Naive thymus-derived CD4-positive, alpha-beta T cell (primary cell): ENCODE results near the gene MAPKAPK2. TPM values are rescaled to one million over a fixed set of nuclear protein-coding genes. Genes with fewer than 3 reads are reported as not detected.

Experiments used
- ATAC-seq: fragments of 150-1000 bp; cut with Tn5 transposase; 2 replicates; pipeline ENCODE4 v1.10.0; 2021; ENCODE audit warnings: mild to moderate bottlenecking, moderate library complexity
- CTCF ChIA-PET: fragments of 350-600 bp; sonication (Branson Sonifier 250); formaldehyde crosslinking; loops from one replicate; lab custom pipeline; 2021; ENCODE audit warnings: antibody characterized with exemption; lab: Charles Lee
- POLR2A ChIA-PET: fragments of 350-600 bp; sonication (Branson Sonifier 250); formaldehyde crosslinking; loops from one replicate; lab custom pipeline; 2021; ENCODE audit warnings: antibody characterized with exemption, inconsistent platforms; lab: Charles Lee
- DNase-seq, 9 donors: peaks; one replicate each; pipeline versions ENCODE4 v3.0.0 to v3.0.0-alpha.2; 2020 to 2022; ENCODE audit warnings: mixed read lengths in 1 of 9
- H3K27ac ChIP-seq: one replicate; pipeline ENCODE4 v1.7.0; 2013; ENCODE audit warnings: mild to moderate bottlenecking, low read depth, low read length, moderate library complexity
- H3K27me3 ChIP-seq, 2 donors: one replicate each; pipeline ENCODE4 v1.7.0; 2013; ENCODE audit warnings: low read length in 2 of 2, mild to moderate bottlenecking in 2 of 2, moderate library complexity in 2 of 2; ENCODE audit not compliant: control insufficient read depth in 2 of 2, insufficient read depth in 2 of 2
- H3K36me3 ChIP-seq, 3 experiments: 1 replicate in 2 of 3; 2 replicates in 1 of 3; pipeline ENCODE4 v1.7.0; 2013; ENCODE audit warnings: low read length in 3 of 3, mild to moderate bottlenecking in 3 of 3, moderate library complexity in 1 of 3; ENCODE audit not compliant: insufficient read depth in 3 of 3, control insufficient read depth in 2 of 3
- H3K4me1 ChIP-seq, 2 donors: one replicate each; pipeline ENCODE4 v1.7.0; 2013; ENCODE audit warnings: low read length in 2 of 2, mild to moderate bottlenecking in 2 of 2, moderate library complexity in 1 of 2; ENCODE audit not compliant: control insufficient read depth in 2 of 2, insufficient read depth in 2 of 2
- H3K4me3 ChIP-seq: 2 replicates; pipeline ENCODE4 v1.7.0; 2013; ENCODE audit warnings: mild to moderate bottlenecking, low read length
- H3K9me3 ChIP-seq, 3 experiments: 1 replicate in 2 of 3; 2 replicates in 1 of 3; pipeline ENCODE4 v1.7.0; 2013; ENCODE audit warnings: low read length in 3 of 3; ENCODE audit not compliant: control insufficient read depth in 2 of 3
- H3K27ac Mint-ChIP-seq, 9 donors: one replicate each; pipeline ENCODE4 v1.8.0; 2020 to 2022; ENCODE audit warnings: mixed read lengths in 9 of 9, mild to moderate bottlenecking in 8 of 9, moderate library complexity in 5 of 9, inconsistent platforms in 2 of 9
- H3K27me3 Mint-ChIP-seq, 5 donors: one replicate each; pipeline ENCODE4 v1.8.0; 2021 to 2022; ENCODE audit warnings: mixed read lengths in 5 of 5, mild to moderate bottlenecking in 1 of 5
- H3K36me3 Mint-ChIP-seq, 5 donors: one replicate each; pipeline ENCODE4 v1.8.0; 2020 to 2022; ENCODE audit warnings: mixed read lengths in 5 of 5, mild to moderate bottlenecking in 3 of 5, inconsistent platforms in 1 of 5
- H3K4me1 Mint-ChIP-seq, 7 donors: one replicate each; pipeline ENCODE4 v1.8.0; 2020 to 2022; ENCODE audit warnings: mixed read lengths in 7 of 7, mild to moderate bottlenecking in 3 of 7, inconsistent platforms in 1 of 7
- H3K4me3 Mint-ChIP-seq, 10 donors: one replicate each; pipeline ENCODE4 v1.8.0; 2020 to 2022; ENCODE audit warnings: mild to moderate bottlenecking in 10 of 10, mixed read lengths in 10 of 10, moderate library complexity in 6 of 10, inconsistent platforms in 2 of 10
- H3K9me3 Mint-ChIP-seq, 11 donors: one replicate each; pipeline ENCODE4 v1.8.0; 2020 to 2022; ENCODE audit warnings: mixed read lengths in 11 of 11, mild to moderate bottlenecking in 4 of 11, inconsistent platforms in 1 of 11, moderate library complexity in 1 of 11
- intact Hi-C, 2 donors: fragments of 100-400 bp; cut with micrococcal nuclease; formaldehyde crosslinking; loops; one replicate each; pipeline ENCODE4 v1.15.1; 2023
- polyA plus RNA-seq, 2 donors: library from polyadenylated mRNA; unstranded; fragments of 300-500 nt; fragmentation: Illumina TruSeq; gene quantifications; one replicate each; pipeline ENCODE4 v1.2.3, GENCODE V29; 2021
- total RNA-seq, 6 experiments: library from RNA in 5 of 6; stranded (reverse) in 5 of 6; gene quantifications; 1 replicate in 5 of 6; 2 replicates in 1 of 6; pipeline ENCODE4 v1.2.3 and lab custom pipeline; 2021 to 2026

Gene MAPKAPK2
- total and polyA plus RNA-seq, 7 experiments from 2014 or later = 1.4 to 123 (median 53.2) TPM

- H3K27me3 Mint-ChIP-seq = peaks cover 13 to 42% (median 37%) of the 10 kb centered on the region in 5 donors
- peak; percentile 95 for ATAC-seq
- H3K27me3 ChIP-seq = peaks cover 0 to 4% of the 10 kb centered on the region in 2 donors
- DNase-seq = peak; percentile 17 to 69 (median 43)
- intact Hi-C loops = loop anchor here (1.0 to 2.0 kb wide), 3 partner anchors 58 to 324 kb away; no protein-coding TSS in a partner anchor
- no peak overlapping the region for H3K4me3 ChIP-seq
- no peaks in the 10 kb centered on the region for H3K9me3 ChIP-seq
- POLR2A ChIA-PET = interaction anchor here (0.6 kb wide), 1 partner anchor 168 kb away, joined by 4 read pairs; no protein-coding TSS in a partner anchor
- H3K4me3 Mint-ChIP-seq = peak overlapping the region in 1 of 10 donors; percentile 62
- CTCF ChIA-PET = interaction anchor here (0.6 to 1.3 kb wide), 5 partner anchors 11 to 1135 kb away, joined by 3 to 4 read pairs (median 3); no protein-coding TSS in a partner anchor
- no peak overlapping the region for H3K27ac ChIP-seq
- peak overlapping the region in 1 of 9 donors; percentile 51 for H3K27ac Mint-ChIP-seq
- no peaks in the 10 kb centered on the region for H3K4me1 ChIP-seq
- H3K36me3 Mint-ChIP-seq = peaks cover 0 to 3% (median 0%) of the 10 kb centered on the region in 5 donors
- no peaks in the 10 kb centered on the region for H3K9me3 Mint-ChIP-seq
- H3K4me1 Mint-ChIP-seq = peaks cover 5 to 20% (median 10%) of the 10 kb centered on the region in 7 donors
- no peaks in the 10 kb centered on the region for H3K36me3 ChIP-seq
Observed at GRCh38 chr1:206658264-206658980, 26.3 kb upstream of the MAPKAPK2 start.

GRCh38 chr1:206658981-206659273 lies 25.8 kb upstream of the MAPKAPK2 start:
- DNase-seq (no peak), ATAC-seq (no peak)
- peaks cover 5 to 25% (median 10%) of the 10 kb centered on the region in 7 donors for H3K4me1 Mint-ChIP-seq
- no peak overlapping the region for H3K4me3 ChIP-seq
- peaks cover 0 to 2% of the 10 kb centered on the region in 2 donors for H3K4me1 ChIP-seq
- peak overlapping the region in 1 of 9 donors; percentile 51 for H3K27ac Mint-ChIP-seq
- peaks cover 0 to 7% of the 10 kb centered on the region in 2 donors for H3K27me3 ChIP-seq
- H3K9me3 Mint-ChIP-seq = no peaks in the 10 kb centered on the region
- CTCF ChIA-PET = interaction anchor here (0.6 to 1.4 kb wide), 5 partner anchors 11 to 338 kb away, joined by 3 to 4 read pairs (median 3); partner anchors contain the start of gene DYRK3
- no peaks in the 10 kb centered on the region for H3K36me3 ChIP-seq
- intact Hi-C loops = loop anchor here (1.0 to 2.0 kb wide), 3 partner anchors 58 to 324 kb away; no protein-coding TSS in a partner anchor
- POLR2A ChIA-PET = no interaction called here
- no peak overlapping the region for H3K27ac ChIP-seq
- no peak overlapping the region for H3K4me3 Mint-ChIP-seq
- peaks cover 13 to 46% (median 41%) of the 10 kb centered on the region in 5 donors for H3K27me3 Mint-ChIP-seq
- no peaks in the 10 kb centered on the region for H3K9me3 ChIP-seq
- peaks cover 0 to 3% (median 0%) of the 10 kb centered on the region in 5 donors for H3K36me3 Mint-ChIP-seq

GRCh38 chr1:206660136-206660535 lies 24.6 kb upstream of the MAPKAPK2 start:
- no peaks in the 10 kb centered on the region for H3K36me3 ChIP-seq
- H3K36me3 Mint-ChIP-seq = peaks cover 0 to 3% (median 0%) of the 10 kb centered on the region in 5 donors
- H3K27me3 ChIP-seq = peaks cover 0 to 10% of the 10 kb centered on the region in 2 donors
- peaks cover 0 to 5% of the 10 kb centered on the region in 2 donors for H3K4me1 ChIP-seq
- ChIA-PET POLR2A (no interaction called here), CTCF (interaction anchor here (0.6 to 1.4 kb wide), 4 partner anchors 25 to 45 kb away, joined by 3 read pairs; partner anchors contain the start of gene DYRK3)
- DNase-seq (no peak), ATAC-seq (no peak)
- no peak overlapping the region for H3K27ac Mint-ChIP-seq
- H3K9me3 Mint-ChIP-seq = no peaks in the 10 kb centered on the region
- H3K27me3 Mint-ChIP-seq = peaks cover 18 to 52% (median 44%) of the 10 kb centered on the region in 5 donors
- no peak overlapping the region for H3K4me3 ChIP-seq
- H3K4me3 Mint-ChIP-seq = no peak overlapping the region
- H3K9me3 ChIP-seq = no peaks in the 10 kb centered on the region
- no peak overlapping the region for H3K27ac ChIP-seq
- intact Hi-C loops = no loop called here
- H3K4me1 Mint-ChIP-seq = peaks cover 9 to 29% (median 10%) of the 10 kb centered on the region in 7 donors

- Histone ChIP-seq H3K27me3 (peaks cover 0 to 10% of the 10 kb centered on the region in 2 donors), H3K27ac (no peak overlapping the region), H3K9me3 (no peaks in the 10 kb centered on the region), H3K4me1 (peaks cover 0 to 5% of the 10 kb centered on the region in 2 donors), H3K36me3 (no peaks in the 10 kb centered on the region), H3K4me3 (no peak overlapping the region)
- H3K27ac Mint-ChIP-seq = no peak overlapping the region
- intact Hi-C loops = no loop called here
- no peak overlapping the region for H3K4me3 Mint-ChIP-seq
- H3K4me1 Mint-ChIP-seq = peaks cover 9 to 33% (median 10%) of the 10 kb centered on the region in 7 donors
- CTCF ChIA-PET = interaction anchor here (0.7 to 4.1 kb wide), 3 partner anchors 41 to 52 kb away, joined by 3 to 17 read pairs (median 3); partner anchors contain the start of gene EIF2D
- no peak for ATAC-seq
- DNase-seq = no peak
- POLR2A ChIA-PET = no interaction called here
- H3K9me3 Mint-ChIP-seq = no peaks in the 10 kb centered on the region
- peaks cover 21 to 52% (median 43%) of the 10 kb centered on the region in 5 donors for H3K27me3 Mint-ChIP-seq
- H3K36me3 Mint-ChIP-seq = peaks cover 0 to 3% (median 0%) of the 10 kb centered on the region in 5 donors
Observed at GRCh38 chr1:206661161-206661820, 23.4 kb upstream of the MAPKAPK2 start.

- Mint-ChIP-seq H3K27ac (no peak overlapping the region), H3K4me1 (peaks cover 5 to 33% (median 10%) of the 10 kb centered on the region in 7 donors), H3K36me3 (peaks cover 0 to 3% (median 0%) of the 10 kb centered on the region in 5 donors), H3K27me3 (peaks cover 19 to 40% (median 34%) of the 10 kb centered on the region in 5 donors), H3K9me3 (no peaks in the 10 kb centered on the region), H3K4me3 (no peak overlapping the region)
- no peaks in the 10 kb centered on the region for H3K36me3 ChIP-seq
- no peak overlapping the region for H3K4me3 ChIP-seq
- H3K27ac ChIP-seq = no peak overlapping the region
- ATAC-seq (no peak), DNase-seq (no peak)
- peaks cover 0 to 10% of the 10 kb centered on the region in 2 donors for H3K27me3 ChIP-seq
- H3K9me3 ChIP-seq = no peaks in the 10 kb centered on the region
- peaks cover 0 to 5% of the 10 kb centered on the region in 2 donors for H3K4me1 ChIP-seq
- ChIA-PET CTCF (interaction anchor here (0.7 to 6.0 kb wide), 17 partner anchors 9 to 229 kb away, joined by 3 to 53 read pairs (median 6); partner anchors contain the start of genes DYRK3 and EIF2D), POLR2A (interaction anchor here (1.0 to 1.1 kb wide), 2 partner anchors 183 to 201 kb away, joined by 3 read pairs; no protein-coding TSS in a partner anchor)
- intact Hi-C loops = loop anchor here in 1 of 2 donors (1.0 kb wide), 1 partner anchor 117 kb away; no protein-coding TSS in a partner anchor
Observed at GRCh38 chr1:206662396-206663092, 22.2 kb upstream of the MAPKAPK2 start.
